Sigmoid colon (tissue), 7 donors: ENCODE results near the gene CAMTA1. TPM values are rescaled to one million over a fixed set of nuclear protein-coding genes. Genes with fewer than 3 reads are reported as not detected.

Experiments used
- DNase-seq: peaks from one replicate; pipeline ENCODE4 v3.0.0-alpha.2; 2019
- H3K27ac ChIP-seq, 4 donors: fragments of 200-600 bp; sonication (generic); one replicate each; pipeline ENCODE4 v1.5.1; 2016 to 2019; ENCODE audit warnings: mild to moderate bottlenecking in 1 of 4
- H3K27me3 ChIP-seq, 3 donors: fragments of 200-600 bp; sonication (generic); one replicate each; pipeline ENCODE4 v1.5.1; 2019; ENCODE audit warnings: mild to moderate bottlenecking in 1 of 3
- H3K36me3 ChIP-seq, 4 donors: fragments of 200-600 bp; sonication (generic); one replicate each; pipeline ENCODE4 v1.5.1; 2016 to 2019
- H3K4me1 ChIP-seq, 4 donors: fragments of 200-600 bp; sonication (generic); one replicate each; pipeline ENCODE4 v1.5.1; 2017 to 2019
- H3K4me3 ChIP-seq, 4 donors: fragments of 200-600 bp; sonication (generic); one replicate each; pipeline ENCODE4 v1.5.1; 2017 to 2019; ENCODE audit warnings: mild to moderate bottlenecking in 2 of 4, moderate library complexity in 1 of 4
- H3K9me3 ChIP-seq, 4 donors: fragments of 200-600 bp in 3 of 4; sonication (generic) in 3 of 4; one replicate each; pipeline versions ENCODE4 v1.5.1 to v1.6.1; 2013 to 2019
- CTCF ChIP-seq, 4 experiments: fragments of 450-650 bp in 3 of 4; fragments of 200-600 bp in 1 of 4; IDR thresholded peaks; one replicate each; pipeline ENCODE4 v1.5.1; 2016 to 2019; ENCODE audit warnings: antibody characterized with exemption in 4 of 4, mild to moderate bottlenecking in 3 of 4, moderate library complexity in 2 of 4
- EP300 ChIP-seq, 4 donors: sonication (generic); formaldehyde crosslinking; IDR thresholded peaks; one replicate each; pipeline ENCODE4 v1.6.1; 2017; ENCODE audit warnings: antibody characterized with exemption in 4 of 4
- POLR2A ChIP-seq, 2 donors: fragments of 450-650 bp; IDR thresholded peaks; one replicate each; pipeline ENCODE4 v1.6.1; 2016; ENCODE audit warnings: antibody characterized with exemption in 2 of 2, mild to moderate bottlenecking in 2 of 2, moderate library complexity in 2 of 2
- POLR2AphosphoS5 ChIP-seq, 4 donors: sonication (generic); formaldehyde crosslinking; IDR thresholded peaks; one replicate each; pipeline ENCODE4 v1.6.1; 2017; ENCODE audit warnings: antibody characterized with exemption in 4 of 4
- WGBS, 2 donors: extraction: QIAGEN DNeasy Blood & Tissue Kit; methylation state at CpG; one replicate each; pipeline ENCODE4 v1.1.7; 2013; 5-methylcytosine and 5-hydroxymethylcytosine counted together
- intact Hi-C: fragments of 100-400 bp; cut with DNase I; formaldehyde crosslinking; loops from one replicate; pipeline ENCODE4 v1.15.1; 2023
- polyA plus RNA-seq, 3 donors: library from polyadenylated mRNA; stranded (reverse); fragments of 200-250 nt; gene quantifications; one replicate each; pipeline ENCODE4 v1.2.3, GENCODE V29; 2013
- total RNA-seq, 4 donors: library from RNA; depleted of rRNA; stranded (reverse); fragments of >200 nt; gene quantifications; one replicate each; pipeline ENCODE4 v1.1.0, GENCODE V29; 2016
- donor health status: healthy with polysubstance abuse.
- donor health status: Bipolar disorder and iron deficiency.
- donor health status: healthy.

The CAMTA1 gene
- total and polyA plus RNA-seq, 7 donors, result 97.9 to 196 (median 177) TPM

- H3K27ac ChIP-seq, result no peak overlapping the region
- WGBS, 2 donors, result 79 to 91% methylated on average over 3 of the region's 3 CpGs
- no peak for TF ChIP-seq POLR2A (IDR thresholded peaks at IDR 0.05)
- TF ChIP-seq POLR2AphosphoS5 (IDR thresholded peaks at IDR 0.05), result no peak
- no peak for TF ChIP-seq EP300 (IDR thresholded peaks at IDR 0.05)
- TF ChIP-seq CTCF (IDR thresholded peaks at IDR 0.05), result no peak
Observed at GRCh38 chr1:7474143-7474490, 688.9 kb downstream of the CAMTA1 start.

GRCh38 chr1:7474786-7475502 lies 689.7 kb downstream of the CAMTA1 start:
- no peaks in the 10 kb centered on the region for H3K9me3 ChIP-seq
- H3K27ac ChIP-seq, result no peak overlapping the region
- H3K4me1 ChIP-seq, result peaks cover 0 to 39% (median 29%) of the 10 kb centered on the region in 4 donors
- H3K27me3 ChIP-seq, result no peaks in the 10 kb centered on the region
- no peaks in the 10 kb centered on the region for H3K36me3 ChIP-seq
- no peak for DNase-seq
- intact Hi-C loops, result loop anchor here (5.0 to 10.0 kb wide), 2 partner anchors 93 to 180 kb away; no protein-coding TSS in a partner anchor
- TF ChIP-seq CTCF (IDR thresholded peaks at IDR 0.05), result no peak
- TF ChIP-seq POLR2AphosphoS5 (IDR thresholded peaks at IDR 0.05), result no peak
- TF ChIP-seq EP300 (IDR thresholded peaks at IDR 0.05), result no peak
- TF ChIP-seq POLR2A (IDR thresholded peaks at IDR 0.05), result no peak
- H3K4me3 ChIP-seq, result no peak overlapping the region
- WGBS, 2 donors, result 91 to 92% methylated on average over 13 of the region's 13 CpGs

More at GRCh38 chr1:7474143-7474490, 688.9 kb downstream of the CAMTA1 start:
- intact Hi-C loops, result loop anchor here (5.0 to 10.0 kb wide), 2 partner anchors 92 to 179 kb away; no protein-coding TSS in a partner anchor
- DNase-seq, result no peak
- Histone ChIP-seq H3K4me3 (no peak overlapping the region), H3K27me3 (no peaks in the 10 kb centered on the region), H3K9me3 (no peaks in the 10 kb centered on the region), H3K4me1 (peaks cover 0 to 47% (median 32%) of the 10 kb centered on the region in 4 donors), H3K36me3 (no peaks in the 10 kb centered on the region)

- H3K4me3 ChIP-seq, result no peak overlapping the region
- H3K36me3 ChIP-seq, result no peaks in the 10 kb centered on the region
- H3K4me1 ChIP-seq, result peaks cover 0 to 31% (median 23%) of the 10 kb centered on the region in 4 donors
- no peaks in the 10 kb centered on the region for H3K9me3 ChIP-seq
- no peak for DNase-seq
- 84 to 85% methylated on average over 5 of the region's 5 CpGs for WGBS, 2 donors
- intact Hi-C loops, result loop anchor here (10.0 kb wide), 1 partner anchor 181 kb away; no protein-coding TSS in a partner anchor
- no peak overlapping the region for H3K27ac ChIP-seq
- no peaks in the 10 kb centered on the region for H3K27me3 ChIP-seq
- TF ChIP-seq POLR2A (IDR thresholded peaks at IDR 0.05) (no peak), POLR2AphosphoS5 (IDR thresholded peaks at IDR 0.05) (no peak), EP300 (IDR thresholded peaks at IDR 0.05) (no peak), CTCF (IDR thresholded peaks at IDR 0.05) (no peak)
Observed at GRCh38 chr1:7475691-7476090, 690.4 kb downstream of the CAMTA1 start.

DNA sequence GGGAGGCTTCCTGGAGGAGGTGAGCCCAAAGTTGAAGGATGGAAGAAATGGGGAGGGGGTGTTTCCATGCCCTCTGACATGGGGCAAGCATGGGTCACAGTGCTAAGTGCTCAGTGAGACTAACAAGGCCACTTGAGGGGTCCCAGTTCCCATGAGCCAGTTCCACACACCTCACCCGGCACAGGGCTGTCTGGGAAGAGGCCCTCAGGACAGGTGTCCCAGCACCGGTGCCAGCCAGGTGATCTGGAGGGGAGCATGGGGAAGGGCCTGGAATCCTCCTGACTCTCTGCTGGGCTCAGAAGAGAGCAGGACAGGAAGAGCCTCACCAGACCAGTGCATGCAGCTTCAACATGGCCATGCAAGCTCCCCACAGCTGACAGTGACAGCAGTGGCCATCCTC lies 691.1 kb downstream of the CAMTA1 start:
- WGBS, 2 donors, result 83 to 87% methylated on average over 2 of the region's 2 CpGs
- no peaks in the 10 kb centered on the region for H3K9me3 ChIP-seq
- no peak overlapping the region for H3K27ac ChIP-seq
- H3K36me3 ChIP-seq, result no peaks in the 10 kb centered on the region
- H3K4me3 ChIP-seq, result no peak overlapping the region
- DNase-seq, result no peak
- no peak for TF ChIP-seq POLR2A (IDR thresholded peaks at IDR 0.05)
- TF ChIP-seq CTCF (IDR thresholded peaks at IDR 0.05), result no peak
- TF ChIP-seq POLR2AphosphoS5 (IDR thresholded peaks at IDR 0.05), result no peak
- no peak for TF ChIP-seq EP300 (IDR thresholded peaks at IDR 0.05)
- peaks cover 0 to 24% (median 16%) of the 10 kb centered on the region in 4 donors for H3K4me1 ChIP-seq
- no peaks in the 10 kb centered on the region for H3K27me3 ChIP-seq
- intact Hi-C loops, result loop anchor here (10.0 kb wide), 1 partner anchor 182 kb away; no protein-coding TSS in a partner anchor
